Liver (tissue), 3 donors: ENCODE results near the gene LIMD2.

ENCODE experiments used
- EGR1 ChIP-seq, 2 donors: IDR thresholded peaks; 2 replicates each; pipeline ENCODE4 v1.6.1; 2016 to 2018; ENCODE audit warnings: antibody characterized with exemption in 2 of 2, low read depth in 2 of 2
- GABPA ChIP-seq, 2 donors: IDR thresholded peaks in 1 of 2; conservative IDR thresholded peaks in 1 of 2; 2 replicates each; pipeline ENCODE4 v1.6.1; 2016; ENCODE audit warnings: antibody characterized with exemption in 2 of 2, mild to moderate bottlenecking in 1 of 2, moderate library complexity in 1 of 2
- JUND ChIP-seq, 2 donors: IDR thresholded peaks; 2 replicates each; pipeline ENCODE4 v1.6.1; 2016; ENCODE audit warnings: antibody characterized with exemption in 2 of 2
- RAD21 ChIP-seq, 2 donors: IDR thresholded peaks; 2 replicates each; pipeline ENCODE4 v1.6.1; 2016; ENCODE audit warnings: antibody characterized with exemption in 2 of 2, mild to moderate bottlenecking in 2 of 2
- REST ChIP-seq: IDR thresholded peaks from 2 replicates; pipeline ENCODE4 v1.6.1; 2016; ENCODE audit warnings: antibody characterized with exemption, mild to moderate bottlenecking
- SP1 ChIP-seq: IDR thresholded peaks from 2 replicates; pipeline ENCODE4 v1.6.1; 2018; ENCODE audit warnings: antibody characterized with exemption, mild to moderate bottlenecking
- TAF1 ChIP-seq: conservative IDR thresholded peaks from 2 replicates; pipeline ENCODE4 v1.6.1; 2016; ENCODE audit warnings: antibody characterized with exemption, mild to moderate bottlenecking
- ZBTB33 ChIP-seq: IDR thresholded peaks from 2 replicates; pipeline ENCODE4 v1.6.1; 2016; ENCODE audit warnings: antibody characterized with exemption
- TF ChIP-seq, protein P1 (sequence below): fragments of 150-350 bp; IDR thresholded peaks from 2 replicates; pipeline ENCODE4 v1.5.1; 2017; ENCODE audit warnings: improper control_type of control experiment, low read depth, low read length; ENCODE audit not compliant: missing input control
- TF ChIP-seq, protein P2 (sequence below): IDR thresholded peaks from 2 replicates; pipeline ENCODE4 v1.6.1; 2016; ENCODE audit warnings: antibody characterized with exemption
- TF ChIP-seq, protein P3 (sequence below): IDR thresholded peaks from 2 replicates; pipeline ENCODE4 v1.6.1; 2016; ENCODE audit warnings: antibody characterized with exemption
- donor health status: healthy.
- donor health status: healthy.

- TF ChIP-seq, protein P1, sequence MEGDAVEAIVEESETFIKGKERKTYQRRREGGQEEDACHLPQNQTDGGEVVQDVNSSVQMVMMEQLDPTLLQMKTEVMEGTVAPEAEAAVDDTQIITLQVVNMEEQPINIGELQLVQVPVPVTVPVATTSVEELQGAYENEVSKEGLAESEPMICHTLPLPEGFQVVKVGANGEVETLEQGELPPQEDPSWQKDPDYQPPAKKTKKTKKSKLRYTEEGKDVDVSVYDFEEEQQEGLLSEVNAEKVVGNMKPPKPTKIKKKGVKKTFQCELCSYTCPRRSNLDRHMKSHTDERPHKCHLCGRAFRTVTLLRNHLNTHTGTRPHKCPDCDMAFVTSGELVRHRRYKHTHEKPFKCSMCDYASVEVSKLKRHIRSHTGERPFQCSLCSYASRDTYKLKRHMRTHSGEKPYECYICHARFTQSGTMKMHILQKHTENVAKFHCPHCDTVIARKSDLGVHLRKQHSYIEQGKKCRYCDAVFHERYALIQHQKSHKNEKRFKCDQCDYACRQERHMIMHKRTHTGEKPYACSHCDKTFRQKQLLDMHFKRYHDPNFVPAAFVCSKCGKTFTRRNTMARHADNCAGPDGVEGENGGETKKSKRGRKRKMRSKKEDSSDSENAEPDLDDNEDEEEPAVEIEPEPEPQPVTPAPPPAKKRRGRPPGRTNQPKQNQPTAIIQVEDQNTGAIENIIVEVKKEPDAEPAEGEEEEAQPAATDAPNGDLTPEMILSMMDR: no peak
- TF ChIP-seq ZBTB33: no peak
- TF ChIP-seq TAF1: no peak
- TF ChIP-seq, protein P2, sequence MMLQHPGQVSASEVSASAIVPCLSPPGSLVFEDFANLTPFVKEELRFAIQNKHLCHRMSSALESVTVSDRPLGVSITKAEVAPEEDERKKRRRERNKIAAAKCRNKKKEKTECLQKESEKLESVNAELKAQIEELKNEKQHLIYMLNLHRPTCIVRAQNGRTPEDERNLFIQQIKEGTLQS: no peak
- TF ChIP-seq, protein P3, sequence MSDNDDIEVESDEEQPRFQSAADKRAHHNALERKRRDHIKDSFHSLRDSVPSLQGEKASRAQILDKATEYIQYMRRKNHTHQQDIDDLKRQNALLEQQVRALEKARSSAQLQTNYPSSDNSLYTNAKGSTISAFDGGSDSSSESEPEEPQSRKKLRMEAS: no peak
- TF ChIP-seq SP1: no peak
- no peak for TF ChIP-seq RAD21 (IDR thresholded peaks at IDR 0.05)
- TF ChIP-seq REST: no peak
- TF ChIP-seq JUND (IDR thresholded peaks at IDR 0.05): no peak
- TF ChIP-seq EGR1 (IDR thresholded peaks at IDR 0.05; ENCODE audit: low read depth in 2 of 2): no peak
- TF ChIP-seq GABPA (IDR thresholded peaks at IDR 0.05 in 1 of 2, conservative IDR thresholded peaks at IDR 0.05 in 1 of 2): no peak
Measured at GRCh38 chr17:63685041-63685440, 14.9 kb downstream of the LIMD2 start.
